Coronary artery (tissue), 2 donors: ENCODE measurements around the gene SMG5.

ENCODE experiments used
- DNase-seq: peaks from one replicate; pipeline ENCODE4 v3.0.0-alpha.2; 2017; ENCODE audit warnings: low spot score
- H3K27ac ChIP-seq, 2 donors: fragments of 200-600 bp; sonication (generic); one replicate each; pipeline ENCODE4 v1.5.1; 2016 to 2019
- H3K4me3 ChIP-seq: fragments of 200-600 bp; sonication (generic); 2 replicates; pipeline ENCODE4 v1.5.1; 2016; ENCODE audit warnings: mild to moderate bottlenecking, moderate library complexity
- TF ChIP-seq, protein P1 (sequence below): fragments of 200-600 bp; sonication (generic); IDR thresholded peaks from one replicate; pipeline ENCODE4 v1.5.1; 2019; ENCODE audit warnings: antibody characterized with exemption

SMG5 gene

DNA sequence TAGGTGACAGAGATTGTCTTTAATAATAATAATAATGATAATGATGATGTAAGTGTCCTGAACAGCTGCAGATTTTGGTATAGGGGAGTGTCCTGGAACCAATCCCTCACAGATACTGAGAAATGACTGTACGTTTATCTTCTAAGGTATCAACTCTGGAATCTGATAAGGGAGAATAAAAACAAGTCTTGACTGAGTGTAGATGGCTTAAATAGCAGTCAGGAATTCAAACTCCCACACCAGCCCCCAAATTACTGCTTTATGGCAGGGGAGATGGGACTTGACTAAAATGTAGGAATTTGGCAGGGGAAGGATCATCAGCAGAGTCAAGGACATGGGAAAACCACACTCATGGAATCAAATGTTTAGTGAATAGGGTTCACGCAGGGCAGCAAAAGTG lies 22.6 kb upstream of the SMG5 start:
- H3K4me3 ChIP-seq: no peak overlapping the region
- no peak overlapping the region for H3K27ac ChIP-seq
- TF ChIP-seq, protein P1, sequence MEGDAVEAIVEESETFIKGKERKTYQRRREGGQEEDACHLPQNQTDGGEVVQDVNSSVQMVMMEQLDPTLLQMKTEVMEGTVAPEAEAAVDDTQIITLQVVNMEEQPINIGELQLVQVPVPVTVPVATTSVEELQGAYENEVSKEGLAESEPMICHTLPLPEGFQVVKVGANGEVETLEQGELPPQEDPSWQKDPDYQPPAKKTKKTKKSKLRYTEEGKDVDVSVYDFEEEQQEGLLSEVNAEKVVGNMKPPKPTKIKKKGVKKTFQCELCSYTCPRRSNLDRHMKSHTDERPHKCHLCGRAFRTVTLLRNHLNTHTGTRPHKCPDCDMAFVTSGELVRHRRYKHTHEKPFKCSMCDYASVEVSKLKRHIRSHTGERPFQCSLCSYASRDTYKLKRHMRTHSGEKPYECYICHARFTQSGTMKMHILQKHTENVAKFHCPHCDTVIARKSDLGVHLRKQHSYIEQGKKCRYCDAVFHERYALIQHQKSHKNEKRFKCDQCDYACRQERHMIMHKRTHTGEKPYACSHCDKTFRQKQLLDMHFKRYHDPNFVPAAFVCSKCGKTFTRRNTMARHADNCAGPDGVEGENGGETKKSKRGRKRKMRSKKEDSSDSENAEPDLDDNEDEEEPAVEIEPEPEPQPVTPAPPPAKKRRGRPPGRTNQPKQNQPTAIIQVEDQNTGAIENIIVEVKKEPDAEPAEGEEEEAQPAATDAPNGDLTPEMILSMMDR: no peak
- DNase-seq: no peak

DNA sequence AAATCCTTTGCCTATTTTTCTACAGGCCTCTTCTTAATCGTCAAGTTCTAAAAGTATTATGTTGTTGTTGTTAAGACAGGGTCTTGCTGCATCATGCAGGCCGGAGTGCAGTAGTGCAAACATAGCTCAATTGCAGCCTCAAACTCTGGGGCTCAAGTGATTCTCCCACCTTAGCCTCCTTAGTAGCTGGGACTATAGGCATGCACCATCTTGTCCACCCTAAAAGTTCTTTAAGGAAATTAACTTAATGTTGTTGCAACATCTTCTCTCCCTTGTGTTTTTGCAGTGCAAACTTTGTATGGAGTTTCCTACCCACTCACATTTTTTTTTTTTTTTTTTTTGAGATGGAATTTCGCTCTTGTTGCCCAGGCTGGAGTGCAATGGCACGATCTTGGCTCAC lies 20.6 kb upstream of the SMG5 start:
- TF ChIP-seq, protein P1: no peak
- H3K27ac ChIP-seq: no peak overlapping the region
- H3K4me3 ChIP-seq: no peak overlapping the region
- DNase-seq: no peak

DNA sequence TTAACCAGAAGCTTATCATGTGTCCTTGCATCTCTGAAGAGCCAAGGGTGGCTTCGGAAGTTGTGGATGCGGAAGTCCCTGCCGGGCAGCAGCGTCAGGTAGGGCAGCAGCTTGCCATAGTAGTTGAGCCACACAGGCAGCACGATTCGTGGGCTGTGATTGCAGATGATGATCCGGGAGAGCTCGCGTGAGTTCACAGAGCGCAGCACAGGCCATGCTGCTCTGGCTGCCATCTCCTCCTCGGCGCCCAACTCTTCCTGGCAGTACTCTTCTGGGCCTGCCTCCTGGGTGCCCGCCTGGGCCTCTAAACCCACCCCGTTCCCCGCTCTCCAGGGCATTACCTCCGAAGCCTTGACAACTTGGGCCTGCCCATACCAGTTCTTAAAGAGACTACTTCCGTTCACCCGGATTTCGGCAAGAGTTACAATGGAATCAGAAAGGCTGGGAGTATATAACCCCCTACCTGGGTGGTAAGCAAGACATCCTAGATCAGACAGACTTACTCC lies 16.3 kb upstream of the SMG5 start, which contains the start of gene VHLL:
VHLL (minus strand) TSS at position 456 of the 506 bp plus-strand sequence; CDS start at position 338, 118 bp downstream.
- no peak for DNase-seq
- H3K27ac ChIP-seq: no peak within 1 kb of the TSS
- TF ChIP-seq, protein P1: no peak
- H3K4me3 ChIP-seq: no peak within 1 kb of the TSS

DNA sequence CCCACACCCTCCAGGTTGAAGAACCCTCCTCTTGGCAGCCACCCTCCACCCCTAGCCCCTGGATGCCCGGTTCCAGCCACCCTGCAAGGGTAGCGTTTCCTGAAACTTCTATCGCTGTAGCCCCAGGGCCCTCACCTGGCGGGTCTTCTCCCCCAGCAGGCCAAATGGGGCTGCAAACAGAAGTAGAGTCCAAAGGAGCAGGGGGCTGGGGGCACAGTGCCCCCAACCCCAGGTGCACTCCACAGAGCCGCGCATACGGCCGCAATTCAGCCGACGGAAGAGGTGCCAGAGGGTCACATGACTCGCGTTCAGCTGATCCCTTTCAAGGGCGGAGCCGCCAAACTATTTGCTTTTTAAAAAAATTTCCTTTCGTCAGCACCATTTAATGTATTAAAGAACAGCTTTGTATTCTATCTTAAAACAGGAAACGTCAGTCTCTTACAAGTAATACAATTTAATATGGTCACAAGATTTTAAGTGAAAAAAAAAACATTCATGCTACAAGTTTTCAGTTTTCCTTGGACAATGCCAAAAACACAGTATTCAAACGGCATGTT lies 12.8 kb upstream of the SMG5 start, which contains the start of gene GLMP:
GLMP (minus strand) TSS at position 289 of the 557 bp plus-strand sequence; CDS start at position 255, 34 bp downstream.
- TF ChIP-seq, protein P1: no peak
- DNase-seq: no peak
- peak within 1 kb of the TSS; percentile 80 for H3K4me3 ChIP-seq
- H3K27ac ChIP-seq: peak within 1 kb of the TSS; percentile 66 to 72

DNA sequence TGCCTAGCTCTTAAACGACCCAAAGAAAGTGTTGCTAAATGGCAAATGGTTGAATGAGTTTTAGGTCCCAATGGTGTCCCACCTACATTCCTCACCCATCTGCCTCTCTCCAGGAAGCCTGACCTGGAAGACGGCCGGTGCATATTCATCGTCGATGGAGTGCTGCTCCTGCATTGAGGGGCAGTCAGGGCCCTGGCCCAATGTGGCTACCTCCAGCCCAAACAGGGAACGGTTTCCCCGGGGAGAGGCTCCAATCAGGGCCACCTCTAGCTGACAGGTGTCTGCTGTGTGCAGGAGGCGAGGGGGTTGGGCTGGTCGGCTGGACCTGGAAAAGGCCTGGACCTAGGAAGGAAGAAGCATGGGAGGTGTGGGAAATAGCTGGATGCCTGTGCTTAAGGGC lies 11.3 kb upstream of the SMG5 start:
- Histone ChIP-seq H3K4me3 (no peak overlapping the region), H3K27ac (no peak overlapping the region)
- TF ChIP-seq, protein P1: no peak
- no peak for DNase-seq

GRCh38 chr1:156293098-156293434 lies 10.4 kb upstream of the SMG5 start:
- no peak overlapping the region for H3K27ac ChIP-seq
- no peak for DNase-seq
- TF ChIP-seq, protein P1: no peak

More at GRCh38 chr1:156293098-156293434, 10.4 kb upstream of the SMG5 start:
- H3K4me3 ChIP-seq: no peak overlapping the region
